ENCODE data around the gene CNTN5.

The CNTN5 gene

DNA sequence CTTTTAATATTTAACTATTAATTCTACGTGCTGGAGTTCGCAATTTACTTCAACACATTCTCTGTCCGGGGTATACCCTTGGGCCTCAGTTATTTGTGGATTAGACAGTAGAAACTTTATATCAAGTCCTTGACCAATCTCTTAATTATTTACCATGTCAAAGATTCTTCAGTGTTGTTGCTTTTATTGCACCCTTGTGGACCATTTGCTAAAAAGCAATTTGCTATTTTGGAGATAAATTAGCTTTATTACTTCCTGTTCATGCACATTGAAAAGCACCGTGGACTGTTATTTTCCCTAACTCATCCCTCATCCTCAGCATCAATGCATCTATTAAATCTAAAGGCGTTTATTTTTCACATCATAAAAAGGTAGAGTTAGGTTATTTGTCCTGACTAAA is 609.9 kb downstream of the CNTN5 start:
- DNase-seq (ENCODE audit: low spot score), result no peak

GRCh38 chr11:99631618-99632017 is 610.9 kb downstream of the CNTN5 start:
- DNase-seq (ENCODE audit: low spot score), result no peak

GRCh38 chr11:99632969-99633368 is 612.2 kb downstream of the CNTN5 start:
- peak; percentile 4 for DNase-seq (ENCODE audit: low spot score)

DNA sequence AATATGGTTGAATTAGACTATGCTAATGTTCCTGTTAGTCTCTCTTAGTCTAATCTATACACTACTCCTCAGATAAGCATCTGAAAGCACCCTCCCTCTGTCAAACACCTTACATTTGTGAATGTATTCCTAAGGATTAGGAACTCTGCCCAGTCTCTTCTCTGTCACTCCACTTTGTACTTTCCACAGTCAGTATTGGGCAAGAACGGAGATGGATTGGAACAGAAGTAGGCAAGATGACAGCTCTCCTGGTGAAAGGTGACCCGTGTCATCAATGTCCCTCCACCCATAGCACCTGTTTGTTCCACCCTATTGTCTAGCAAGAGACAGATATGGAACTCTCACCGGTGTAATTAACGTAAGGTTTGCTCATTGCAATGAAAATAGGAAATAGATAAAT is 613.8 kb downstream of the CNTN5 start:
- DNase-seq (ENCODE audit: low spot score), result no peak

GRCh38 chr11:99638073-99638553 is 617.4 kb downstream of the CNTN5 start:
- no peak for DNase-seq (ENCODE audit: low spot score)

DNA sequence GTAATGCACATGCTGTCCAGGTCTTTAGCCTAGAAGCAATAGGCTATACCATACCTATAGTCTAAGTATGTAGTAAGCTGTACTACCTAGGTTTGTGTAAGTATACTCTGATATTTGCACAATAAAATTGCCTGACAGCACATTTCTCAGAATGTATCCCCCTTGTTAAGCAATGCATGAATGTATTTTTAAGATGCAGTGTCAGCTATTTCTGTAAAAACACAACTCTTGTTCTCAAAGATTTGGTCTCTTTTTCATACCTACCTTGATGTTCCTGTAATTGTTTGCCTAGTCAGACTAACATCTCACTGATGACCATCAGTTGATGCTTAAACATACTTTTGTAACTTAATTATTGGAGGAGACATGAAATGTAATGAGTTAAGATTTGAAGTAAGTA is 619.9 kb downstream of the CNTN5 start:
- DNase-seq (ENCODE audit: low spot score), result no peak

DNA sequence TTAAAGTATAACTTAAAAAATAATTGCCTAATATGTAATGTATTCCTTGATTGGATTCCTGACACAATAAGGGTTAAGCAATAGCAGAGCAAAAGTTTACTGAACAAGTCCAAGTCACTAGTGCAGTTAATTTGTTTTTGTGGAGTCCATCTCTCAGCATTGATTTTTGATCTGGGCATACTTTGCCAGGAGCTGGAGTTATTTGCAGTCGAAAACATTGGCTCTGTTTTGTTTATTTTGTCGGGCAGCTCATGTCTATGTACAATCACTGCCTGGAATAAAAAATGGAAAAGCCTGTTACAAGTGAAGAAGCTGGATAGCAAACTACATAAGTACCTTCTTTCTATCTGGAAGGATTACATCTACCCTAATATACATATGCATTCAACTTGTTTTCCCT is 625.2 kb downstream of the CNTN5 start:
- no peak for DNase-seq (ENCODE audit: low spot score)

DNA sequence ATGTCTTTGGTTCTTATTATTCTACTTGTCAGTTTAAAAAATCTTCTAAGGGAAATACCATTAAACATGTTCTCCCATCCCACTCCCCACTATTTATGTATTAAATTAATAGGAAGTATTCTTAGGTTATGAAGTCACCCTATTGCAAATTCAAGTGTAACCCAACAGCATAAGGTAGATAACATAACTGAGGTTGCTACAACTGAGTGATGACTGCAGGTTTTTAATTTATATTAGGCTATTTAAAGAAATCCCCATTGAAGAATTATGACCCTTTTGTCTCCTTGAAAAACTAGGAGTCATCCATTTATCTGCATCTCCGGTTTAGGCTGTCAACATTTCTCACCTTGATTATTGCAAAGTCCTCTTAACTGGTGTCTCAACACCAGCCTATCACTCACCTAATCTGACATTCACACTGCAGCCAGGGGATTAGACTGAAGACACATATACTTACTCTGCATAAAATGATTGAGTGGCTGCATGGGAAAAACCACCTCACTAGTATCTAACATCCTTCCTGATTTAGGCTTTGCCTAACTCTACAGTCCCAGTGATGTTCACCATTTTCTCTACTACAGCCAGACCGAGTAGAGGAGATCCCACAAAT is 649.4 kb downstream of the CNTN5 start:
- no peak for DNase-seq (ENCODE audit: low spot score)

GRCh38 chr11:99671808-99672409 is 651.2 kb downstream of the CNTN5 start:
- no peak for DNase-seq (ENCODE audit: low spot score)

GRCh38 chr11:99676292-99676691 is 655.5 kb downstream of the CNTN5 start:
- no peak for DNase-seq (ENCODE audit: low spot score)

DNA sequence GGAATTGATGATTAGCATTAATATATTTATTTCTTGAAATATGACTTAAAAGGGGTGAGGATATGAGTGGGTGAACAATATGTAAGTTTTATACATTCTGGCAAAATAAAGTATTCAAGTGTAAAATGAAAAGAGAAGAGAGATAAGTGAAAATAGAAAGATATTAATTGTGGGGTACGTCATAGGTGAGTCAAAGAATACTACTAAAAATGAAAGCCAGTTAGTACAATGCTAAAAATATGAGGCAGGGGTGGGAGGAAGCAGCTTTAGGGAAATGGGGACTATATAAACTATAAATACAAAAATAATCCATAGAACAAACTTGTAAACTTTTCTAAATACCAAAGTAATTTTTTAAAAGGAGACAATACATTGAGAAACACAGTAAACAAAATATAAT is 661.4 kb downstream of the CNTN5 start:
- no peak for DNase-seq (ENCODE audit: low spot score)

- no peak for DNase-seq (ENCODE audit: low spot score)
Measured at GRCh38 chr11:99682646-99683045, 661.9 kb downstream of the CNTN5 start.

DNA sequence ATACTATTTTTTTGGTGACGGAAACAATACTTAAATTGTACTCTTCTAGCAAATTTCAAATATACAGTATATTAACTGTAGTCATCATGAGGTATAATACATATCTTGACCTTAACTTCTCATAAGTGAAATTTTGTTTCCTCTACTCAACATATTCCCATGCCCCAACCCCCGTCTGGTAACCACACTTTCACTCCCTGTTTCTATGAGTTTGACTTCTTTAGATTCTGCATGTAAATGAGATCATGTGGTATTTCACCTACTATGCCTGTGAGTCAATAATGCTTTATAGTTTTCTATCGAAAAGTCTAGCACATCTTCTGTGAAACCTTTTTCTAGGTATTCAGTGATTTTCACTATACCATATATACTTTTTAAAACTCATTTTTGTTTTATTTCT is 663.2 kb downstream of the CNTN5 start:
- no peak for DNase-seq (ENCODE audit: low spot score)

GRCh38 chr11:99686838-99687237 is 666.1 kb downstream of the CNTN5 start:
- no peak for DNase-seq (ENCODE audit: low spot score)

DNA sequence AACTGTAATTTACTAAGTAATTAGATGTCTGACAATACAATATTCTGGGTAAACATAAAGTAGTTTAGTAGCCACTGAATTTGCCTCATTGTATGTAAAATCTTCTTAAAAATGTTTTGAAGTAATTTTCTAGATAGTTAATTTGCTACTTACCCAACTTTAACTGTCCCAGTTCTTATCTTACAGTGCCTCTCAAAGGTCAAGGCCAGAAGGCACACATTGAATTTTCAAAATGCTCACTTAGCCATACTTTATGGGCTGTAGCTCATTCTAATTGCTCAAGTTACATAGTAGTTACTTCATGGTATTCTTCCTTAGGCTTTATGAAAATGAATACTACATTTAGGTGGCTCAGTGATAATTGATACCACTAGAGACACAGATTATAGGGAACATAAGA is 666.6 kb downstream of the CNTN5 start:
- DNase-seq (ENCODE audit: low spot score), result peak; percentile 3

GRCh38 chr11:99693941-99694492 is 673.3 kb downstream of the CNTN5 start:
- no peak for DNase-seq (ENCODE audit: low spot score)

DNA sequence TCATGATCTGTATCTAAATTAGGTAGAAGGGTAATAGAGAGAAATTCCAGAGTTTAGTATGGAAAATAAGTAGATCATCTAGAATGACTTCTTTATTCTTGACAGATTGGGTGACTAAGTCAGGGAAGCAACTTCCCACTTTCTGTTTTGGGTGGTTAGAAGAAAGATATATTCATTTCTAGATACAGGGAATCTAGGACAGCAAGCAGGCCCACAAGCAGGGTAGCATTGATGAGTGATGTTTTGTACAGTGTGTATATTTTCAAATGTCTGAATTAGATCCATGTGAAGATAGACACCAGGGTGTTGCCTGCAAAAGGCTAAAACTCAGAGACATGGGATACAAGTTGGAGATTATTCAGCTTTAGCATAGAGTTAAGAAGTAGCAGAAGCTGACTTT is 674.4 kb downstream of the CNTN5 start:
- DNase-seq (ENCODE audit: low spot score), result no peak

DNA sequence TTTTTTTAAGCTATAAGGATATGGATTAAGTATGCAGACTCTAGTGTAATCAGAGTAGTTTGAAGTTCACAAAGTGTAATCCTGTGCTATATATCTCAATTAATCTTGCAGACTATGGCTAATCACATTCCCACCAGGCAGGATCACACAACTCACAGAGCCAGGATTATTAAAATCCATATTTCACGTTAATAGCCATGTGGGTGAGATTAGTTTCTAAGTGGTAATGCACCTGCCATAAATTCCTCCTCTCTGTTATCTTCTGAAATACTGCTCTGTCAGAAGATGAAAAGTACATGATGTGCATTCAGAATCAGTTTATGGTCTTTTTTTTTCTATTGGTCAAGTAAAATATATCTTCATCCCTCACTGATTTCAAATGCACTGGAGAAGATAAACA is 686.1 kb downstream of the CNTN5 start:
- no peak for DNase-seq (ENCODE audit: low spot score)

DNA sequence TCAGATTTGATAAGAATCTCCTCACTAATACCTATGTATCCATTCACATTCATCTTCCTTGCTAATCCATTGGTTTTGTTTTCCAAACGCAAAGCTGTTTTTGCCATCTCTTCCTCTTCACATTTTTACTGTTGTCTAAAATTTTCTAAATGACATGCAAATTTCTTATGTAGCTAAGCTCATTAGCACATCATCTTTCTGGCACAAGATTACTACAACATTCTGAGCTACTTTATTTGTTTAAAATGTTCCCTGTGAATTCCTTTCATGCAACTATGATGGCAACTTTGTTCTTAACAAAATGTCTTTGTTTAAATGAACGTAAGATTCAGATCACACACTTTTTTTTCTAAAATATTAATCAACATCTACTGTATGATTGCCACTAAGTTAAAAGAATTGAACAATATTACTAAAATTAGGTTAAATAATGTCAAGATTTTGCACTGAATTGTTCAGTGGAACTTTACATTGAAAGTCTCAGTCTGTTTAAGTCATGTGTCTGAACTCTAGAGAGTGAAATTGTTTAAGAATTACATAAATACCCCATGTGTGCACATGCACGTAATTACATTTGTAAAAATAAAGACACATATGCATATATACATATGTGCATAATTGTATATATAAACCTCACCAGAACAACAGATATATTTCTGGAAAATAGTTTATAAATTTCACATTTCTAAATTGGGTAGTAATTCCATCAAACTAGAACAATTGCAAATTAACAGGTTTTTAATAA is 688.4 kb downstream of the CNTN5 start:
- no peak for DNase-seq (ENCODE audit: low spot score)

GRCh38 chr11:99716302-99716701 is 695.6 kb downstream of the CNTN5 start:
- DNase-seq (ENCODE audit: low spot score), result no peak

DNA sequence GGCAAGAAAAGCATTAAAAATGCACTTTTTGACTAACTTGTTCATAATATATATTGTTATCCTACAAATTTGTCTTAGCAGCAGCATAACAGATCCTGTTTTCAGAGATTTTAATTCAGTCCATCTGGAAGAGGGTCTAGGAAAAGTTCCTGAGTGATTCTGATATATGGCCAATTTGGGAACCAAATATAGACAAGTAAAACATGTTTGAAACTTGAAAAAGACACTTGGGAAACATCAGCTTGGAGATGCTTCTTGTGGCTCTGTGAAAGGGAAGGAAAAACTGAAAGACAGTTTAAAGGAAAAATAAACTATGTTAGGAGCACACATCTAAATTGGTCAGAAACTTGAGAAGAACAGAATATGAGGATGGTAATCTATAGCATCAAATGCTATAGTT is 697.5 kb downstream of the CNTN5 start:
- DNase-seq (ENCODE audit: low spot score), result no peak

DNA sequence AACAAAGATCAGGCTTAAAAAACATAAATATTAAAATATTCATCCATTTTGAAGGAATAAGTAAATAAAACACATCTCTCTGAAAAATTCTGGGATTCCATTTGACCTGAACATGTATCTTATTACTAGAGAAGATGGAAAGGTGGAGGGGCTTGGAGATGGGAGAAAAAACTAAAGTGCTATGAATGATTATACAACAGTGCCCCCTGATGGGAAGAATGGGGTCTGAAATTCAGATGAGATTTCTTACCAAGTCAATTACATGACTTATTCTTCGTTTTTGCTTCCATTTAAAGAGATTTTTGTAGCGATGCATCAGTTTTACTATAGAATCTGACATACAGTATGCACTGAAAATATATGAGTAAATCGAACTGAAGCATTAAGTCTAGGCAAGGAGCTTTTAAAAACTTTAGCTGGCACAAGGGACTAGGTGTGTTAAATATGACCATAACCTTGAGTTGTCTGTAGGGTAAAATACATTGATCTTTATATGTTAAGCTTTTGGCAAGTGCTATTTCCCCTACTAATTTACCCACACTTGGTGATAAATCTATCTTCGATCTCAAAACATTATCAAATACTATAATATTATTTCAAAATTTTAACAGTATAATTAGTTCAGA is 718.8 kb downstream of the CNTN5 start:
- peak; percentile 52 for DNase-seq (ENCODE audit: low spot score)

DNA sequence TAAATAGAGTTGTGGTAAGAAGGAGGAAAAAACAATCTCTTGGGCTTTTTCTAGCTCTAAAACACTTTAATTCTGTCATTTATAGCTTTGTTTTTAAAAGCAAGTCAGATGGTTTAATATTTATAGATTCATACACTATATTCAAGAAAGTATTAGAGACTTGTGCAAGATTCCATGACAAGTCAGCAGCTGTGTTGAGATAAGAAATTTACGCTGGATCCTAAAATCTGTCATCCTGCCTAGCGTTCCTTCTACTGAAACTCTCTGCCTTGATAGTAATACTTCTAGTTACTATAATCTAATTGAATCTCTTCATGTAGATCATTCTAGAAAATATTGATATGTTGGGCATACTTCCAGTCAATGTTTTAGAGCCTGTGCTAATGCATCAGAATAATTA is 721.8 kb downstream of the CNTN5 start:
- no peak for DNase-seq (ENCODE audit: low spot score)
